ENCODE data around the gene PCBP3. TPM values are rescaled to one million over a fixed set of nuclear protein-coding genes. Genes with fewer than 3 reads are reported as not detected.

The PCBP3 gene
- total and polyA plus RNA-seq, 4 donors = 0.36 to 1.6 (median 0.42) TPM

DNA sequence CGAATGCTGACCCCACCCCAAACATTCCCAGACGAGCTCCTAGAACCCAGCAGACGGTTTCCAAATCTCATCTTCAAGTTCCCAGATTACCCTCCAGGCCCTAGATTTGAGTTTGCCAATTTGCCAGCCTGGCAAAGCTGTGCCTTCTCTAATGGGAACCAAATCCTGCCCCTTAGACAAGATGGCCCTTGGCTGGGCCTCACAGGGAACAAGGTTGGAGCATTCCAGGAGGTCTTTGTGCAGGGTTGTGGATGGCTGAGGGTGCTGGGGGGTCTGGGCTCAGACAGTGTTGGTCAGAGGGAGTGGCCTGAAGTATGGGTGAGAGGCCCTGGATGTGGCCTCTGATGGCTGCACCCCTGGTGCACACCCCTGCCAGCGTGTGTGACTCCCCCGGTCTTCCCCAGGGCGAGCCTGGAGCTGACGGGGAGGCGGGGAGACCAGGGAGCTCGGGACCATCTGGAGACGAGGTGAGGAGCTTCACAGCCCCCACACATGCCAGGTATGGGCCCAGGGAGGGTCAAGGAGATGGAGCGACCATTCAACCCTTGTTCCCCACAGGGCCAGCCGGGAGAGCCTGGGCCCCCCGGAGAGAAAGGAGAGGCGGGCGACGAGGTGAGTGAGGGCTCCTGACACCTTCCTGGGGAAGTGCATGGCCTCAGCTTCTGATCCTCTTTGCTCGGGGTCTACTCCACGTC, 348.2 kb downstream of the PCBP3 start:
- WGBS = 92% methylated on average over 18 of the region's 18 CpGs
- no peak for DNase-seq (ENCODE audit: low spot score)
- Histone ChIP-seq H3K4me1 (ENCODE audit: control insufficient read depth in 4 of 4, insufficient read depth in 4 of 4, low read length in 3 of 4) (peaks cover 0 to 3% (median 0%) of the 10 kb centered on the region in 4 donors), H3K9me3 (ENCODE audit: control insufficient read depth in 4 of 4, low read length in 3 of 4) (no peaks in the 10 kb centered on the region), H3K36me3 (ENCODE audit: control insufficient read depth in 4 of 4, insufficient read depth in 3 of 4, low read depth in 1 of 4, low read length in 3 of 4) (peaks cover 0 to 10% (median 2%) of the 10 kb centered on the region in 4 donors), H3K9ac (ENCODE audit: low read depth in 1 of 2, low read length in 2 of 2) (no peak overlapping the region), H3K27ac (ENCODE audit: low read depth in 1 of 2, low read length in 2 of 2) (no peak overlapping the region), H3K4me3 (ENCODE audit: low read depth in 1 of 3, low read length in 3 of 3) (no peak overlapping the region), H3K27me3 (ENCODE audit: control insufficient read depth in 4 of 4, insufficient read depth in 4 of 4, low read length in 3 of 4) (no peaks in the 10 kb centered on the region)
- TF ChIP-seq, protein P1, sequence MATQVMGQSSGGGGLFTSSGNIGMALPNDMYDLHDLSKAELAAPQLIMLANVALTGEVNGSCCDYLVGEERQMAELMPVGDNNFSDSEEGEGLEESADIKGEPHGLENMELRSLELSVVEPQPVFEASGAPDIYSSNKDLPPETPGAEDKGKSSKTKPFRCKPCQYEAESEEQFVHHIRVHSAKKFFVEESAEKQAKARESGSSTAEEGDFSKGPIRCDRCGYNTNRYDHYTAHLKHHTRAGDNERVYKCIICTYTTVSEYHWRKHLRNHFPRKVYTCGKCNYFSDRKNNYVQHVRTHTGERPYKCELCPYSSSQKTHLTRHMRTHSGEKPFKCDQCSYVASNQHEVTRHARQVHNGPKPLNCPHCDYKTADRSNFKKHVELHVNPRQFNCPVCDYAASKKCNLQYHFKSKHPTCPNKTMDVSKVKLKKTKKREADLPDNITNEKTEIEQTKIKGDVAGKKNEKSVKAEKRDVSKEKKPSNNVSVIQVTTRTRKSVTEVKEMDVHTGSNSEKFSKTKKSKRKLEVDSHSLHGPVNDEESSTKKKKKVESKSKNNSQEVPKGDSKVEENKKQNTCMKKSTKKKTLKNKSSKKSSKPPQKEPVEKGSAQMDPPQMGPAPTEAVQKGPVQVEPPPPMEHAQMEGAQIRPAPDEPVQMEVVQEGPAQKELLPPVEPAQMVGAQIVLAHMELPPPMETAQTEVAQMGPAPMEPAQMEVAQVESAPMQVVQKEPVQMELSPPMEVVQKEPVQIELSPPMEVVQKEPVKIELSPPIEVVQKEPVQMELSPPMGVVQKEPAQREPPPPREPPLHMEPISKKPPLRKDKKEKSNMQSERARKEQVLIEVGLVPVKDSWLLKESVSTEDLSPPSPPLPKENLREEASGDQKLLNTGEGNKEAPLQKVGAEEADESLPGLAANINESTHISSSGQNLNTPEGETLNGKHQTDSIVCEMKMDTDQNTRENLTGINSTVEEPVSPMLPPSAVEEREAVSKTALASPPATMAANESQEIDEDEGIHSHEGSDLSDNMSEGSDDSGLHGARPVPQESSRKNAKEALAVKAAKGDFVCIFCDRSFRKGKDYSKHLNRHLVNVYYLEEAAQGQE (IDR thresholded peaks at IDR 0.05) = no peak
- TF ChIP-seq, protein P2, sequence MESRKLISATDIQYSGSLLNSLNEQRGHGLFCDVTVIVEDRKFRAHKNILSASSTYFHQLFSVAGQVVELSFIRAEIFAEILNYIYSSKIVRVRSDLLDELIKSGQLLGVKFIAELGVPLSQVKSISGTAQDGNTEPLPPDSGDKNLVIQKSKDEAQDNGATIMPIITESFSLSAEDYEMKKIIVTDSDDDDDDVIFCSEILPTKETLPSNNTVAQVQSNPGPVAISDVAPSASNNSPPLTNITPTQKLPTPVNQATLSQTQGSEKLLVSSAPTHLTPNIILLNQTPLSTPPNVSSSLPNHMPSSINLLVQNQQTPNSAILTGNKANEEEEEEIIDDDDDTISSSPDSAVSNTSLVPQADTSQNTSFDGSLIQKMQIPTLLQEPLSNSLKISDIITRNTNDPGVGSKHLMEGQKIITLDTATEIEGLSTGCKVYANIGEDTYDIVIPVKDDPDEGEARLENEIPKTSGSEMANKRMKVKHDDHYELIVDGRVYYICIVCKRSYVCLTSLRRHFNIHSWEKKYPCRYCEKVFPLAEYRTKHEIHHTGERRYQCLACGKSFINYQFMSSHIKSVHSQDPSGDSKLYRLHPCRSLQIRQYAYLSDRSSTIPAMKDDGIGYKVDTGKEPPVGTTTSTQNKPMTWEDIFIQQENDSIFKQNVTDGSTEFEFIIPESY (IDR thresholded peaks at IDR 0.05) = no peak
- TF ChIP-seq HNF4A (conservative IDR thresholded peaks at IDR 0.05) = no peak
- TF ChIP-seq GABPA (IDR thresholded peaks at IDR 0.05 in 1 of 2, conservative IDR thresholded peaks at IDR 0.05 in 1 of 2) = no peak
- no peak for TF ChIP-seq FOXA2 (IDR thresholded peaks at IDR 0.05)
- TF ChIP-seq TAF1 (conservative IDR thresholded peaks at IDR 0.05) = no peak
- TF ChIP-seq JUND (IDR thresholded peaks at IDR 0.05) = no peak
- TF ChIP-seq, protein P3, sequence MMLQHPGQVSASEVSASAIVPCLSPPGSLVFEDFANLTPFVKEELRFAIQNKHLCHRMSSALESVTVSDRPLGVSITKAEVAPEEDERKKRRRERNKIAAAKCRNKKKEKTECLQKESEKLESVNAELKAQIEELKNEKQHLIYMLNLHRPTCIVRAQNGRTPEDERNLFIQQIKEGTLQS (IDR thresholded peaks at IDR 0.05) = no peak
- TF ChIP-seq RAD21 (IDR thresholded peaks at IDR 0.05) = no peak
- no peak for TF ChIP-seq RXRA (IDR thresholded peaks at IDR 0.05)
- TF ChIP-seq SP1 (IDR thresholded peaks at IDR 0.05) = no peak
- TF ChIP-seq YY1 (IDR thresholded peaks at IDR 0.05) = no peak
- no peak for TF ChIP-seq NR2F2 (IDR thresholded peaks at IDR 0.05)
- no peak for TF ChIP-seq FOXA1 (IDR thresholded peaks at IDR 0.05)
- no peak for TF ChIP-seq EGR1 (IDR thresholded peaks at IDR 0.05; ENCODE audit: low read depth in 2 of 2)
- no peak for TF ChIP-seq HNF4G (IDR thresholded peaks at IDR 0.05)

Other genes with a start within 250 kb of the PCBP3 start
- gene COL18A1, start 238.6 kb upstream of the PCBP3 start, total RNA-seq = 100 to 1,000 TPM; 209 to 308 TPM
- gene COL18A1, start 238.6 kb upstream of the PCBP3 start, polyA plus RNA-seq = 100 to 1,000 TPM in 1 of 2 donors, 10 to 100 TPM in 1; 44.9 to 255 TPM
- gene SLC19A1, start 101.3 kb upstream of the PCBP3 start, total RNA-seq = 10 to 100 TPM; 13.0 to 13.1 TPM
- 10 to 100 TPM in 1 of 2 donors, 1 to 10 TPM in 1; 8.4 to 28.0 TPM for gene SLC19A1, start 101.3 kb upstream of the PCBP3 start, polyA plus RNA-seq